Endothelial cell (in vitro differentiated cells): ENCODE measurements around the gene TSHZ2. TPM values are rescaled to one million over a fixed set of nuclear protein-coding genes. Genes with fewer than 3 reads are reported as not detected.

Experiments
- DNase-seq: peaks from one replicate; pipeline ENCODE4 v3.0.0; 2021; ENCODE audit warnings: low spot score
- H3K27ac Mint-ChIP-seq: one replicate; pipeline ENCODE4 v1.8.0; 2021; ENCODE audit warnings: mixed read lengths, inconsistent platforms; ENCODE audit not compliant: unreplicated experiment
- H3K27me3 Mint-ChIP-seq: one replicate; pipeline ENCODE4 v1.8.0; 2021; ENCODE audit warnings: mild to moderate bottlenecking, moderate library complexity, mixed read lengths, inconsistent platforms; ENCODE audit not compliant: unreplicated experiment
- H3K36me3 Mint-ChIP-seq: one replicate; pipeline ENCODE4 v1.8.0; 2021; ENCODE audit warnings: mild to moderate bottlenecking, low read depth, mixed read lengths, inconsistent platforms; ENCODE audit not compliant: unreplicated experiment
- H3K4me1 Mint-ChIP-seq: one replicate; pipeline ENCODE4 v1.8.0; 2021; ENCODE audit warnings: mild to moderate bottlenecking, mixed read lengths, inconsistent platforms; ENCODE audit not compliant: unreplicated experiment
- H3K4me3 Mint-ChIP-seq: one replicate; pipeline ENCODE4 v1.8.0; 2021; ENCODE audit warnings: mild to moderate bottlenecking, mixed read lengths, inconsistent platforms; ENCODE audit not compliant: unreplicated experiment
- H3K9me3 Mint-ChIP-seq: one replicate; pipeline ENCODE4 v1.8.0; 2021; ENCODE audit warnings: mixed read lengths, inconsistent platforms; ENCODE audit not compliant: unreplicated experiment
- total RNA-seq: library from RNA; stranded (reverse); fragmentation: NEBNext Ultra II Directional; extraction: Animal tissue kit (Norgen Biotek cat#: 25700); gene quantifications from one replicate; pipeline ENCODE4 v1.2.1, GENCODE V29; 2021; ENCODE audit not compliant: unreplicated experiment
- TF ChIP-seq, protein P1 (sequence below): fragments of 200-600 bp; sonication (generic); IDR thresholded peaks from one replicate; pipeline ENCODE4 v1.5.0; 2021; ENCODE audit warnings: antibody characterized with exemption; ENCODE audit not compliant: unreplicated experiment

The TSHZ2 gene
- total RNA-seq, 1 donor from 2014 or later, result 2.3 TPM

DNA sequence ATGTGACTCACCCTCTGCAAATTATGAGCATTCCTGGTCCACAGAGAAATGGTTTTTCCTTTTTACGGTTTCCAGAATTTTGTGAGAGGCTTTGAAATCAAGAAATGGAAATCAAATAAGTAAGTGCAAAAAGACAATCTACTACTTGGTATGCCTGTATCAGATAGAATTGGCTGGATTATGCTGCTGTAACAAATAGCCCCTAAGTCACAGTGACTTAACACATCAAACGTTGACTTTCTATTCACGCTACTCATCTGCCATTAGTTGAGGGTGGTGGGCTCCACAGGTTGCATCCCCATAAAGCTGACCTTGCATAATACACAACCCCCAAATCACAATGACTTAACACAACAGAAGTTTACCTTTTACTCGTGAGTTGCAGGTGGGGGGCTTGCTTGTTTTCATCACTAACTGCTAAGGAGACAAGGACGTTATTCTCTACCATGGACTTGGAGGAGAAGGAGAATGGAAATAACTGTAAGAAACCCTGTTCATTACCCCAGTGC lies 44.4 kb downstream of the TSHZ2 start:
- Mint-ChIP-seq H3K4me1 (peaks cover 7% of the 10 kb centered on the region), H3K9me3 (no peaks in the 10 kb centered on the region), H3K4me3 (no peak overlapping the region), H3K27ac (no peak overlapping the region), H3K36me3 (no peaks in the 10 kb centered on the region), H3K27me3 (peaks cover 5% of the 10 kb centered on the region)
- DNase-seq, result no peak
- TF ChIP-seq, protein P1, sequence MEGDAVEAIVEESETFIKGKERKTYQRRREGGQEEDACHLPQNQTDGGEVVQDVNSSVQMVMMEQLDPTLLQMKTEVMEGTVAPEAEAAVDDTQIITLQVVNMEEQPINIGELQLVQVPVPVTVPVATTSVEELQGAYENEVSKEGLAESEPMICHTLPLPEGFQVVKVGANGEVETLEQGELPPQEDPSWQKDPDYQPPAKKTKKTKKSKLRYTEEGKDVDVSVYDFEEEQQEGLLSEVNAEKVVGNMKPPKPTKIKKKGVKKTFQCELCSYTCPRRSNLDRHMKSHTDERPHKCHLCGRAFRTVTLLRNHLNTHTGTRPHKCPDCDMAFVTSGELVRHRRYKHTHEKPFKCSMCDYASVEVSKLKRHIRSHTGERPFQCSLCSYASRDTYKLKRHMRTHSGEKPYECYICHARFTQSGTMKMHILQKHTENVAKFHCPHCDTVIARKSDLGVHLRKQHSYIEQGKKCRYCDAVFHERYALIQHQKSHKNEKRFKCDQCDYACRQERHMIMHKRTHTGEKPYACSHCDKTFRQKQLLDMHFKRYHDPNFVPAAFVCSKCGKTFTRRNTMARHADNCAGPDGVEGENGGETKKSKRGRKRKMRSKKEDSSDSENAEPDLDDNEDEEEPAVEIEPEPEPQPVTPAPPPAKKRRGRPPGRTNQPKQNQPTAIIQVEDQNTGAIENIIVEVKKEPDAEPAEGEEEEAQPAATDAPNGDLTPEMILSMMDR, result no peak

DNA sequence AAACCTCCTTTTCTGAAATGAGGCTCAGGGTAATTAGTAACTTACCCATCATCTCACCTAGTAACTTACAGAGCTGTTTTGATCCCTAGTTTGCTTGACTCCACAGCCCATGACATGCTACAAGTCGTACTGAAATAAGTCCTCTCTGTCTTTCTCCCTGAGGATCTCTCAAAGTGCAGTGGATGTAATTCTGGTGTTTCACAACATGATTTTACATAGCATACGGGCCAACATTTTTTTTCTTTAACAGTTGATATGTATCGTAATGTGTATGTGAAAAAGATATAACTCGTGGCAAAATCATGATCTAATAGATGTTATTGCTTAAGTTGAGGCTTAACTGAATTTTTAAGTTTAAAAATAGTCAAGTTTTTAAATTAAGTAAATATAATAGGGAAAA lies 45.0 kb downstream of the TSHZ2 start:
- no peak overlapping the region for H3K4me3 Mint-ChIP-seq
- no peak overlapping the region for H3K27ac Mint-ChIP-seq
- H3K36me3 Mint-ChIP-seq, result no peaks in the 10 kb centered on the region
- no peak for DNase-seq
- H3K4me1 Mint-ChIP-seq, result peaks cover 7% of the 10 kb centered on the region
- H3K27me3 Mint-ChIP-seq, result peaks cover 5% of the 10 kb centered on the region
- TF ChIP-seq, protein P1, result no peak
- H3K9me3 Mint-ChIP-seq, result no peaks in the 10 kb centered on the region

GRCh38 chr20:53019464-53019863 lies 47.3 kb downstream of the TSHZ2 start:
- TF ChIP-seq, protein P1, result no peak
- H3K9me3 Mint-ChIP-seq, result no peaks in the 10 kb centered on the region
- H3K27ac Mint-ChIP-seq, result no peak overlapping the region
- peaks cover 5% of the 10 kb centered on the region for H3K27me3 Mint-ChIP-seq
- H3K4me1 Mint-ChIP-seq, result peaks cover 7% of the 10 kb centered on the region
- H3K4me3 Mint-ChIP-seq, result no peak overlapping the region
- no peak for DNase-seq
- no peaks in the 10 kb centered on the region for H3K36me3 Mint-ChIP-seq

- Mint-ChIP-seq H3K4me3 (no peak overlapping the region), H3K36me3 (no peaks in the 10 kb centered on the region), H3K27ac (no peak overlapping the region), H3K27me3 (peaks cover 2% of the 10 kb centered on the region), H3K9me3 (no peaks in the 10 kb centered on the region), H3K4me1 (peaks cover 7% of the 10 kb centered on the region)
- TF ChIP-seq, protein P1, result no peak
- no peak for DNase-seq
These were observed 48.2 kb downstream of the TSHZ2 start for GRCh38 chr20:53020376-53020775.

GRCh38 chr20:53020834-53021233 lies 48.7 kb downstream of the TSHZ2 start:
- TF ChIP-seq, protein P1, result no peak

More at GRCh38 chr20:53020834-53021233, 48.7 kb downstream of the TSHZ2 start:
- Mint-ChIP-seq H3K27me3 (peaks cover 2% of the 10 kb centered on the region), H3K27ac (no peak overlapping the region), H3K9me3 (no peaks in the 10 kb centered on the region), H3K4me1 (peaks cover 10% of the 10 kb centered on the region), H3K4me3 (no peak overlapping the region), H3K36me3 (no peaks in the 10 kb centered on the region)
- DNase-seq, result no peak
